ENCODE measurements around the gene CD300C. TPM values are rescaled to one million over a fixed set of nuclear protein-coding genes. Genes with fewer than 3 reads are reported as not detected.
A peak's percentile ranks its signal among the peaks of the same experiment; 100 is the strongest.

CD300C gene
- total RNA-seq, 1 experiment from 2014 or later = not detected

DNA sequence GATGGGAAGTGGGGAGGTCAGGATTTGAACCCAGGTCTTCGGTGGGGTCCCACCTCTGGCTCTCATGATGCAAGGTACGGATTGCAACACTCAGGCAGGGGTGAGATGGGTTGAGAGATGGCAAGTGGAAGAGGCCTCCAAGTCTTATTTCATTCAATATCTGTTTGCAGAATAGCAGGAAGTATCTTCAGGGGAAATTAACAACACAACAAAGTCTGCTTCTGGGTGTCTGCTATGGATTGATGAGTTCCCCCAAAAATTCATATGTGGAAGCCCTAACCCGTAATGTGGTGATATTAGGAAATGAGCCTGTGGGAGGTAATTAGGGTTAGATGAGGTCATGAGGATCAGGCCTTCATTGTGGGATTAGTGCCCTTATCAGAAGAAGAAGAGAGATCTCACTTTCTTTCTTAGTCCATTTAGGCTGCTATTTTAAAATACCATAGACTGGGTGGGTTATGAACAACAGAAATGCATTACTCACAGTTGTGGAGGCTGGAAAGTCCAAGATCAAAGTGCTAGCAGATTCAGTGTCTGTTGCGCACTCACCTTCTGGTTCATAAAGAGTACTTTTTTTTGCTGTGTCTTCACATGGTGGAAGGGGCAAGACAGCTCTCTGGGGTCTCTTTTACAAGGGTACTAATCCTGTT lies 25.8 kb upstream of the CD300C start:
- H3K27me3 ChIP-seq (replicated peaks; ENCODE audit: insufficient read depth, low read depth, low read length, poor library complexity) = peaks cover 23% of the 10 kb centered on the region
- H3K36me3 ChIP-seq (ENCODE audit: insufficient read depth, low read length, poor library complexity, severe bottlenecking) = no peaks in the 10 kb centered on the region
- ChIA-PET POLR2A (ENCODE audit: low non-redundant PET) (no interaction called here), CTCF (no interaction called here)
- H3K4me3 ChIP-seq (ENCODE audit: low read depth, low read length, poor library complexity, severe bottlenecking) = no peak overlapping the region
- BruUV-seq (replicated peaks) = no TSS peak
- no peak overlapping the region for H3K27ac ChIP-seq (ENCODE audit: low read depth, low read length, poor library complexity, severe bottlenecking)
- no peak for DNase-seq (ENCODE audit: low spot score)
- H3K4me1 ChIP-seq (ENCODE audit: insufficient read depth, low read length, poor library complexity, severe bottlenecking) = no peaks in the 10 kb centered on the region
- intact Hi-C loops (cut with micrococcal nuclease; ENCODE audit: unreplicated experiment) = no loop called here
- no peak for TF ChIP-seq EZH2 (IDR thresholded peaks at IDR 0.05; ENCODE audit: borderline replicate concordance, low read depth, low read length, poor library complexity, severe bottlenecking)
- TF ChIP-seq, protein P1, sequence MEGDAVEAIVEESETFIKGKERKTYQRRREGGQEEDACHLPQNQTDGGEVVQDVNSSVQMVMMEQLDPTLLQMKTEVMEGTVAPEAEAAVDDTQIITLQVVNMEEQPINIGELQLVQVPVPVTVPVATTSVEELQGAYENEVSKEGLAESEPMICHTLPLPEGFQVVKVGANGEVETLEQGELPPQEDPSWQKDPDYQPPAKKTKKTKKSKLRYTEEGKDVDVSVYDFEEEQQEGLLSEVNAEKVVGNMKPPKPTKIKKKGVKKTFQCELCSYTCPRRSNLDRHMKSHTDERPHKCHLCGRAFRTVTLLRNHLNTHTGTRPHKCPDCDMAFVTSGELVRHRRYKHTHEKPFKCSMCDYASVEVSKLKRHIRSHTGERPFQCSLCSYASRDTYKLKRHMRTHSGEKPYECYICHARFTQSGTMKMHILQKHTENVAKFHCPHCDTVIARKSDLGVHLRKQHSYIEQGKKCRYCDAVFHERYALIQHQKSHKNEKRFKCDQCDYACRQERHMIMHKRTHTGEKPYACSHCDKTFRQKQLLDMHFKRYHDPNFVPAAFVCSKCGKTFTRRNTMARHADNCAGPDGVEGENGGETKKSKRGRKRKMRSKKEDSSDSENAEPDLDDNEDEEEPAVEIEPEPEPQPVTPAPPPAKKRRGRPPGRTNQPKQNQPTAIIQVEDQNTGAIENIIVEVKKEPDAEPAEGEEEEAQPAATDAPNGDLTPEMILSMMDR (conservative IDR thresholded peaks at IDR 0.05; ENCODE audit: low read depth, low read length) = no peak
- no peaks in the 10 kb centered on the region for H3K9me3 ChIP-seq (ENCODE audit: low read depth, low read length, poor library complexity, severe bottlenecking)

DNA sequence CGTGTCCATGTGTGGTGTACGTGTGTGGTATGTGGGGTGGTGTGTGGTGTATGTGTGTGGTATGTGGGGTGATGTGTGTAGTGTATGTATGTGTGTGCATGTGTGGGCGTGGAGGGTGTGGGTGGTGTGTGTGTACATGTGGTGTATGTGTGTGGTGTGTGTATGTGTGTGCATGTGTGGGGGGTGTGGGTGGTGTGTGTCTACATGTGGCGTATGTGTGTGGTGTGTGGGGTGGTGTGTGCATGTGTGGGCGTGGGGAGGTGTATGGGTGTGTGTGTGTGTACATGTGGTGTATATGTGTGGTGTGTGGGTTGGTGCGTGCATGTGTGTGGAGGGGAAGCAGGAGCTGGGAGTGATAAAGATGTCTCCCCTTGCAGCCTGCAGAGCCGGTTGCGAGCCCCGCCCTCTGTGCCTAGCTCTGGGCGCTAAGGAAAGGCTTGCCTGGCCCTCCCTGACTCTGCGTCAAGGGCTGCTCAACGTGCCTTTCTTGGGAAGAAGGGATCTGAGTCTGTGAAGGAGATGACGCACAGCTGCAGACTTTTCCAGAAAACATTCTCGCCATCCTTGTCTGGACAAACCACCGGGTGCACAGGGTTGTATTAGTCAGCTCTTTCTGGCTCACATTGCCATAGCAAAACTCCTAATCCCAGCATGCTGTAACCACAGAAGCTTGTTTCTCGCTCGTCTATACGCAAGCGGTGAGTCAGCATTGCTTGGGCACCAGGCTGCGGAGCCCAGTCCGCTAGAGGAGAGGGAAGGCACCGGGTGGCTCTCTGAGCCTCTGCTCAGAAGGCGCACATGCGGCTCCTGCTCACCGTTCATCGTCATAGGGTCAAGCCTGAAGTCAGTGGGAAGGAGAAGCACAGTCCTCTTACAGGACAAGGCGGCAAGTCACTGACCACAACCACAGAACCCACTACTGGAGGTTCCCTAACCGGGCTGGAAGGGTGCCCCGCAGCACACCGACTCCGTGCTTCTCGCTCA lies 23.4 kb upstream of the CD300C start:
- no peaks in the 10 kb centered on the region for H3K4me1 ChIP-seq (ENCODE audit: insufficient read depth, low read length, poor library complexity, severe bottlenecking)
- POLR2A ChIA-PET (ENCODE audit: low non-redundant PET) = no interaction called here
- peak; percentile 69 for DNase-seq (ENCODE audit: low spot score)
- H3K9me3 ChIP-seq (ENCODE audit: low read depth, low read length, poor library complexity, severe bottlenecking) = no peaks in the 10 kb centered on the region
- intact Hi-C loops (cut with micrococcal nuclease; ENCODE audit: unreplicated experiment) = no loop called here
- no peak overlapping the region for H3K27ac ChIP-seq (ENCODE audit: low read depth, low read length, poor library complexity, severe bottlenecking)
- peaks cover 6% of the 10 kb centered on the region for H3K27me3 ChIP-seq (replicated peaks; ENCODE audit: insufficient read depth, low read depth, low read length, poor library complexity)
- no peak for TF ChIP-seq EZH2 (IDR thresholded peaks at IDR 0.05; ENCODE audit: borderline replicate concordance, low read depth, low read length, poor library complexity, severe bottlenecking)
- TF ChIP-seq, protein P1 (conservative IDR thresholded peaks at IDR 0.05; ENCODE audit: low read depth, low read length) = no peak
- CTCF ChIA-PET = no interaction called here
- no TSS peak for BruUV-seq (replicated peaks)
- H3K4me3 ChIP-seq (ENCODE audit: low read depth, low read length, poor library complexity, severe bottlenecking) = no peak overlapping the region
- H3K36me3 ChIP-seq (ENCODE audit: insufficient read depth, low read length, poor library complexity, severe bottlenecking) = no peaks in the 10 kb centered on the region

DNA sequence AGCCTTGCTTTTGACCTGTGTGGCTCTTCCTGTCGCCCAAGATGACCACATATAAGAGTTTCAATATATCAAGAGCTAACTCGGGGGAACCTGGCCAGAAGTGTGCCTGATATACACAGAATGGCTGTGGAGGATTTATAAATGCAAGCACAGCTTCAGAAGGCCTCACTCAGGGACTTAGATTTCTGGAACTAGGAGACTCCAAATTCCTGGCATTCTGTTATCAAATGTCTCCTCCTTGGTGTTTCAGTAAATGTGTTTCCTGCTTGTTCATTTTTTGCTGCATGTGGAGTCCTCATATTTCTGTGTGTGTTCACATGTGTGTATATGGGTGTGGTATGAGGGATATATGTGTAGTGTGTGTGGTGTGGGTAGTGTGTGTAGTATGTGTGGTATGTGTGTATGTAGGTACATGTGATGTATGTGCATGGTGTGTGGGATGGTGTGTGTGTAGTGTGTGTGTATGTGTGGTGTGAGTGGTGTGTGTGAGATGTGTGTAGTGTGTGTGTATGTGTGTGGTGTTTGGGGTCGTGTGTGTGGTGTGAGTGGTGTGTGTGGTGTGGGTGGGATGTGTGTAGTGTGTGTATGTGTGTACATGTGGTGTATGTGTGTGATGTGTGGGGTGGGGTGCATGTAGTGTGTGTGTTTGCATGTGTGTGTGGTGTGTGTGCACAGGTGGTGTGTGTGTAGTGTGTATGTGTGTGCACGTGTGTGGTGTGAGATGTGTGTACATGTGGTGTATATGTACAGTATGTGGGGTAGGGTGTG lies 22.4 kb upstream of the CD300C start:
- no peaks in the 10 kb centered on the region for H3K4me1 ChIP-seq (ENCODE audit: insufficient read depth, low read length, poor library complexity, severe bottlenecking)
- DNase-seq (ENCODE audit: low spot score) = no peak
- H3K36me3 ChIP-seq (ENCODE audit: insufficient read depth, low read length, poor library complexity, severe bottlenecking) = no peaks in the 10 kb centered on the region
- H3K4me3 ChIP-seq (ENCODE audit: low read depth, low read length, poor library complexity, severe bottlenecking) = no peak overlapping the region
- CTCF ChIA-PET = no interaction called here
- no peak overlapping the region for H3K27ac ChIP-seq (ENCODE audit: low read depth, low read length, poor library complexity, severe bottlenecking)
- POLR2A ChIA-PET (ENCODE audit: low non-redundant PET) = no interaction called here
- intact Hi-C loops (cut with micrococcal nuclease; ENCODE audit: unreplicated experiment) = no loop called here
- BruUV-seq (replicated peaks) = no TSS peak
- no peaks in the 10 kb centered on the region for H3K27me3 ChIP-seq (replicated peaks; ENCODE audit: insufficient read depth, low read depth, low read length, poor library complexity)
- H3K9me3 ChIP-seq (ENCODE audit: low read depth, low read length, poor library complexity, severe bottlenecking) = no peaks in the 10 kb centered on the region
- TF ChIP-seq, protein P1 (conservative IDR thresholded peaks at IDR 0.05; ENCODE audit: low read depth, low read length) = no peak
- TF ChIP-seq EZH2 (IDR thresholded peaks at IDR 0.05; ENCODE audit: borderline replicate concordance, low read depth, low read length, poor library complexity, severe bottlenecking) = no peak
